Measurements from ENCODE around the gene ALLC. TPM values are rescaled to one million over a fixed set of nuclear protein-coding genes. Genes with fewer than 3 reads are reported as not detected.

ALLC gene
- total RNA-seq, 6 experiments from 2014 or later: not detected

DNA sequence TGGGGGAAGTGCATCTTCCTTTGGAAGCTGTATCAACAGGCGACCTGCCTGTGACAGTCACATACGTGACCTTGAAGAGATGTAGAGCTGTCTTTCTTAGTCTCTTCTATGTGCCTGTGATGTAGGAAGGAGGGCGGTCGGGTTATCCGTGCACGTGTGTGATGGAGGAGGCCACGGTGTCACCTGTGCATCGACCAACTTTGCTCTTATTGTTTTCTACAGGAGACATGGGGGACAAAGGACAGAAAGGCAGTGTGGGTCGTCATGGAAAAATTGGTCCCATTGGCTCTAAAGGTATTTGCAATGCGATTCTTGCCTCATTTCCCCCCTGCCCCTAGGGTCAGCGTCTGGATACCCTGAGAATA lies 20.7 kb upstream of the ALLC start:
- Mint-ChIP-seq H3K36me3 (ENCODE audit: low read depth) (no peaks in the 10 kb centered on the region), H3K27me3 (ENCODE audit: insufficient read depth) (peaks cover 30% of the 10 kb centered on the region), H3K27ac (no peak overlapping the region), H3K4me3 (no peak overlapping the region), H3K9me3 (no peaks in the 10 kb centered on the region), H3K4me1 (ENCODE audit: low read depth) (peaks cover 10% of the 10 kb centered on the region)
- TF ChIP-seq, protein P1, sequence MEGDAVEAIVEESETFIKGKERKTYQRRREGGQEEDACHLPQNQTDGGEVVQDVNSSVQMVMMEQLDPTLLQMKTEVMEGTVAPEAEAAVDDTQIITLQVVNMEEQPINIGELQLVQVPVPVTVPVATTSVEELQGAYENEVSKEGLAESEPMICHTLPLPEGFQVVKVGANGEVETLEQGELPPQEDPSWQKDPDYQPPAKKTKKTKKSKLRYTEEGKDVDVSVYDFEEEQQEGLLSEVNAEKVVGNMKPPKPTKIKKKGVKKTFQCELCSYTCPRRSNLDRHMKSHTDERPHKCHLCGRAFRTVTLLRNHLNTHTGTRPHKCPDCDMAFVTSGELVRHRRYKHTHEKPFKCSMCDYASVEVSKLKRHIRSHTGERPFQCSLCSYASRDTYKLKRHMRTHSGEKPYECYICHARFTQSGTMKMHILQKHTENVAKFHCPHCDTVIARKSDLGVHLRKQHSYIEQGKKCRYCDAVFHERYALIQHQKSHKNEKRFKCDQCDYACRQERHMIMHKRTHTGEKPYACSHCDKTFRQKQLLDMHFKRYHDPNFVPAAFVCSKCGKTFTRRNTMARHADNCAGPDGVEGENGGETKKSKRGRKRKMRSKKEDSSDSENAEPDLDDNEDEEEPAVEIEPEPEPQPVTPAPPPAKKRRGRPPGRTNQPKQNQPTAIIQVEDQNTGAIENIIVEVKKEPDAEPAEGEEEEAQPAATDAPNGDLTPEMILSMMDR (IDR thresholded peaks at IDR 0.05): no peak
- DNase-seq: no peak

DNA sequence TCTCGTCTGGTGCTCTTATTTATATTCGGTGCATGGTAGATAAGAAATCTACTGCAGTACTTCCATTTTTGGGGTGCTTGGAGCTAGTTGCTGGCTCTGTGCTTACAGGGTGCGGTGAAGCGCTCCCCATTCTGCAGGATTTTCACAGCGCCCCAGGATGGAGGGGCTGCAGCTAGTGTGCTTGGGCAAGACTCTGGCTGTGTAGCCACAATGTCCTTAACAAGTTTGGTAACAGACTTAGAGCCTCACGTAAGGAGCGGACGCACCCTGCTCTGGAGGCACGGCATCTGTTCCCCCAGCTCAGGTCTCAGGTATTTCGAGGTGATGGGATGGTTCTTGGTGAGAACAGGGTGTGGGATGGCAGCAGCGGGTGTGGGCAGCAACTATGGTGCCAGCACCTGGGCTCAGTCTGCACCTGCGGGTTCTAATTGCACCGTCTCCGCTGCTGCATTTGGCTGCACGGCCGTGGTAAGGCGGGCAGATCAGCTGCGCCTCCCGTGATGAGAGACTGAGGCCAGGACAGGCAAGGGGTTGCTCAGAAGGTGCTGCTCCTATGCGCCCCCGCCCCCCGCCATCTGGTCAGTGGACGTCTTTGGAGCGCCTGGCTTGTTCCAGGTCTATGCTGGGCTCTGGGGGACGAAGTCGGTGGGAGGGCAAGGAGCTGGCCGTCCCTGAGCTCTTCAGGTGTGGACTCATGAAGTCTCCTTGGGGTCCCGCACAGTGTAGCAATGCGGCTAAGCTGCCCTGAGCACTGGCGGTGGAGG lies 20.1 kb upstream of the ALLC start:
- TF ChIP-seq, protein P1 (IDR thresholded peaks at IDR 0.05): no peak
- no peak for DNase-seq

DNA sequence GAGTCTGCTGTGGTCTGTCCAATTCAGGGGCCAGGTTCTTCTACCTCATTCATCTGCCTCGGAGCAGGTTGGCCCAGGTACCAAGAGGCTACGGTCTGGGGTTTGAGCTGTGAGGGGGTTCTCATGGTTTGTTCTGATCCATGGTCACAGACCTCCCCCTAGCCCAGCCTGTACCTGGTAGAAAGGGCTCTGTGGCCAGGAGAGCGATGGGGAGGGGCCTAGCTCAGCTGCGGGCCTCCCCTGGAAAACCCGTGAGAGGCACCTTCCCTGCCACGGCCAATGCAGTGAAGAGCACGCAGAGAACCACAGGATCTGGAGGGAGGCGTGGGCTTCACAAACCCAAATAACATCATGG lies 19.6 kb upstream of the ALLC start:
- TF ChIP-seq, protein P1 (IDR thresholded peaks at IDR 0.05): no peak
- H3K27me3 Mint-ChIP-seq (ENCODE audit: insufficient read depth): peaks cover 29% of the 10 kb centered on the region
- no peak for DNase-seq

More for the DNA sequence above, 20.1 kb upstream of the ALLC start:
- Mint-ChIP-seq H3K4me3 (no peak overlapping the region), H3K27me3 (ENCODE audit: insufficient read depth) (peaks cover 28% of the 10 kb centered on the region), H3K9me3 (no peaks in the 10 kb centered on the region), H3K4me1 (ENCODE audit: low read depth) (peaks cover 10% of the 10 kb centered on the region), H3K27ac (no peak overlapping the region), H3K36me3 (ENCODE audit: low read depth) (no peaks in the 10 kb centered on the region)

GRCh38 chr2:3639015-3639630 lies 18.9 kb upstream of the ALLC start:
- H3K9me3 Mint-ChIP-seq: no peaks in the 10 kb centered on the region
- peaks cover 10% of the 10 kb centered on the region for H3K4me1 Mint-ChIP-seq (ENCODE audit: low read depth)
- no peak overlapping the region for H3K27ac Mint-ChIP-seq
- no peak overlapping the region for H3K4me3 Mint-ChIP-seq
- peaks cover 24% of the 10 kb centered on the region for H3K27me3 Mint-ChIP-seq (ENCODE audit: insufficient read depth)
- TF ChIP-seq, protein P1 (IDR thresholded peaks at IDR 0.05): no peak
- no peaks in the 10 kb centered on the region for H3K36me3 Mint-ChIP-seq (ENCODE audit: low read depth)
- no peak for DNase-seq

More for the DNA sequence above, 19.6 kb upstream of the ALLC start:
- Mint-ChIP-seq H3K9me3 (no peaks in the 10 kb centered on the region), H3K4me1 (ENCODE audit: low read depth) (peaks cover 10% of the 10 kb centered on the region), H3K4me3 (no peak overlapping the region), H3K36me3 (ENCODE audit: low read depth) (no peaks in the 10 kb centered on the region), H3K27ac (no peak overlapping the region)

DNA sequence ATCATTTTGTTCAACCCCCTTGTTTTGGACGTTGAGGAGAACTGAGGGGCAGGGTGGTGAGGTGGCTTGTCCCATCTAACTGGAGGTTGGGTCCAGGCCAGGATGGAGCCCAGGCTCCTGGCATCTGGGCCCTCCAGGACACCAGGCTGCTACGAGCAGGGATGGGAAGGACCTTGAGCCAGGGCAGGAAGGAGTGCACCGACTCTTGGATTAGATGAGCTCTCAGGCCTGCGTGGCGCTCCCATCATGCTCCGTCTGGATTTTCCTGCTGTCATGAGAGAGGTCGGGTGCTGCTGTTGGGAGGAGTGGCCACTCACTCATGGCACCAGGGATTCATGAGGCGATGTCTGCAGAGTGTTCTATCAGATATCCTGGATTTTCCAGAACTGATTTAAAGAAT lies 18.3 kb upstream of the ALLC start:
- H3K27ac Mint-ChIP-seq: no peak overlapping the region
- DNase-seq: no peak
- no peak overlapping the region for H3K4me3 Mint-ChIP-seq

More for the DNA sequence above, 18.3 kb upstream of the ALLC start:
- Mint-ChIP-seq H3K4me1 (ENCODE audit: low read depth) (peaks cover 10% of the 10 kb centered on the region), H3K9me3 (no peaks in the 10 kb centered on the region), H3K36me3 (ENCODE audit: low read depth) (no peaks in the 10 kb centered on the region), H3K27me3 (ENCODE audit: insufficient read depth) (peaks cover 24% of the 10 kb centered on the region)
- TF ChIP-seq, protein P1 (IDR thresholded peaks at IDR 0.05): no peak

All from HFFc6 (cell line).